H9 (cell line): ENCODE data around the gene ZIC4. TPM values are rescaled to one million over a fixed set of nuclear protein-coding genes. Genes with fewer than 3 reads are reported as not detected.

ENCODE experiments used
- DNase-seq: peaks from one replicate; pipeline ENCODE4 v3.0.0-alpha.2; 2017
- H2AFZ ChIP-seq: one replicate; pipeline ENCODE4 v1.6.1; 2013; ENCODE audit warnings: mild to moderate bottlenecking, low read length, control low read depth, moderate library complexity
- H2AK5ac ChIP-seq: 2 replicates; pipeline ENCODE4 v1.6.1; 2013; ENCODE audit warnings: low read length, control low read depth, mixed read lengths; ENCODE audit not compliant: insufficient read length
- H2BK120ac ChIP-seq: one replicate; pipeline ENCODE4 v1.6.1; 2013; ENCODE audit warnings: low read depth, mild to moderate bottlenecking, low read length, control low read depth, inconsistent platforms; ENCODE audit not compliant: poor library complexity, severe bottlenecking
- H2BK12ac ChIP-seq: 2 replicates; pipeline ENCODE4 v1.6.1; 2013; ENCODE audit warnings: low read length, control low read depth, mixed read lengths, low read depth; ENCODE audit not compliant: insufficient read length
- H2BK15ac ChIP-seq: 2 replicates; pipeline ENCODE4 v1.6.1; 2013; ENCODE audit warnings: low read depth, low read length, control low read depth
- H2BK20ac ChIP-seq: one replicate; pipeline ENCODE4 v1.6.1; 2013; ENCODE audit warnings: low read depth, mild to moderate bottlenecking, low read length, control low read depth, inconsistent platforms; ENCODE audit not compliant: poor library complexity, severe bottlenecking
- H2BK5ac ChIP-seq: 2 replicates; pipeline ENCODE4 v1.6.1; 2013; ENCODE audit warnings: low read length, control low read depth, mixed read lengths; ENCODE audit not compliant: insufficient read length
- H3K14ac ChIP-seq: 2 replicates; pipeline ENCODE4 v1.6.1; 2013; ENCODE audit warnings: low read length, control low read depth; ENCODE audit not compliant: insufficient read depth
- H3K18ac ChIP-seq: 2 replicates; pipeline ENCODE4 v1.6.1; 2013; ENCODE audit warnings: low read depth, mild to moderate bottlenecking, mixed read lengths, low read length, control low read depth; ENCODE audit not compliant: insufficient read length
- H3K23ac ChIP-seq: 2 replicates; pipeline ENCODE4 v1.6.1; 2013; ENCODE audit warnings: low read length, control low read depth, mixed read lengths, low read depth; ENCODE audit not compliant: insufficient read length
- H3K23me2 ChIP-seq: 2 replicates; pipeline ENCODE4 v1.6.1; 2013; ENCODE audit warnings: low read depth, mild to moderate bottlenecking, mixed read lengths, low read length, control low read depth; ENCODE audit not compliant: insufficient read length, poor library complexity, severe bottlenecking
- H3K27ac ChIP-seq: 2 replicates; pipeline ENCODE4 v1.5.1; 2013; ENCODE audit warnings: low read length, control low read depth, mixed read lengths, low read depth; ENCODE audit not compliant: insufficient read length
- H3K27me3 ChIP-seq: 2 replicates; pipeline ENCODE4 v1.6.1; 2013; ENCODE audit warnings: low read length, control low read depth, inconsistent platforms; ENCODE audit not compliant: insufficient read depth
- H3K4ac ChIP-seq: 2 replicates; pipeline ENCODE4 v1.6.1; 2013; ENCODE audit warnings: low read depth, mild to moderate bottlenecking, control low read depth, inconsistent platforms, low read length, moderate library complexity
- H3K4me1 ChIP-seq: 2 replicates; pipeline ENCODE4 v1.6.1; 2013; ENCODE audit warnings: low read length, control low read depth, inconsistent platforms; ENCODE audit not compliant: insufficient read depth
- H3K4me2 ChIP-seq: 2 replicates; pipeline ENCODE4 v1.6.1; 2013; ENCODE audit warnings: low read length, control low read depth, mixed read lengths; ENCODE audit not compliant: insufficient read length, insufficient read depth
- H3K56ac ChIP-seq: 2 replicates; pipeline ENCODE4 v1.6.1; 2013; ENCODE audit warnings: low read depth, mild to moderate bottlenecking, mixed read lengths, low read length, control low read depth; ENCODE audit not compliant: insufficient read length
- H3K79me1 ChIP-seq: 2 replicates; pipeline ENCODE4 v1.6.1; 2013; ENCODE audit warnings: low read depth, mild to moderate bottlenecking, moderate library complexity, low read length, control low read depth, inconsistent platforms; ENCODE audit not compliant: insufficient read depth, poor library complexity, severe bottlenecking
- H3K79me2 ChIP-seq: 2 replicates; pipeline ENCODE4 v1.6.1; 2013; ENCODE audit warnings: low read length, control low read depth, inconsistent platforms; ENCODE audit not compliant: insufficient read depth
- H3K9ac ChIP-seq: 2 replicates; pipeline ENCODE4 v1.6.1; 2013; ENCODE audit warnings: low read length, control low read depth, mixed read lengths; ENCODE audit not compliant: insufficient read length; ENCODE audit errors: extremely low read depth
- H3K9me3 ChIP-seq: one replicate; pipeline ENCODE4 v1.6.1; 2013; ENCODE audit warnings: low read depth, low read length, inconsistent platforms; ENCODE audit not compliant: control insufficient read depth
- H3T11ph ChIP-seq: one replicate; pipeline ENCODE4 v1.6.1; 2013; ENCODE audit warnings: mild to moderate bottlenecking, low read length, control low read depth, inconsistent platforms
- H4K20me1 ChIP-seq: one replicate; pipeline ENCODE4 v1.6.1; 2013; ENCODE audit not compliant: control insufficient read depth, insufficient read length, insufficient read depth
- H4K5ac ChIP-seq: 2 replicates; pipeline ENCODE4 v1.6.1; 2013; ENCODE audit warnings: low read depth, mild to moderate bottlenecking, mixed read lengths, low read length, control low read depth; ENCODE audit not compliant: insufficient read length
- H4K8ac ChIP-seq: replicated peaks from 2 replicates; pipeline ENCODE4 v1.6.1; 2013; ENCODE audit warnings: low read length, control low read depth, mixed read lengths, low read depth; ENCODE audit not compliant: insufficient read length
- H4K91ac ChIP-seq: 2 replicates; pipeline ENCODE4 v1.6.1; 2013; ENCODE audit warnings: low read depth, mild to moderate bottlenecking, moderate library complexity, mixed read lengths, low read length, control low read depth; ENCODE audit not compliant: insufficient read length
- H3K27ac Mint-ChIP-seq, 3 experiments: 2 replicates in 2 of 3; 3 replicates in 1 of 3; pipeline ENCODE4 v1.8.0; 2020 to 2021; ENCODE audit warnings: mixed read lengths in 3 of 3, mild to moderate bottlenecking in 1 of 3, moderate library complexity in 1 of 3
- H3K27me3 Mint-ChIP-seq: 2 replicates; pipeline ENCODE4 v1.8.0; 2021; ENCODE audit warnings: low read depth, mild to moderate bottlenecking, moderate library complexity, mixed read lengths
- H3K36me3 Mint-ChIP-seq, 3 experiments: 2 replicates in 2 of 3; 3 replicates in 1 of 3; pipeline ENCODE4 v1.8.0; 2020 to 2021; ENCODE audit warnings: low read depth in 3 of 3, mixed read lengths in 3 of 3; ENCODE audit not compliant: insufficient read depth in 1 of 3
- H3K4me1 Mint-ChIP-seq, 2 experiments: 2 replicates each; pipeline ENCODE4 v1.8.0; 2020; ENCODE audit warnings: mixed read lengths in 2 of 2
- H3K4me3 Mint-ChIP-seq, 2 experiments: 2 replicates in 1 of 2; 3 replicates in 1 of 2; pipeline ENCODE4 v1.8.0; 2020 to 2021; ENCODE audit warnings: mild to moderate bottlenecking in 2 of 2, mixed read lengths in 2 of 2, moderate library complexity in 1 of 2
- H3K9me3 Mint-ChIP-seq, 2 experiments: 2 replicates in 1 of 2; 3 replicates in 1 of 2; pipeline ENCODE4 v1.8.0; 2020; ENCODE audit warnings: mild to moderate bottlenecking in 2 of 2, mixed read lengths in 2 of 2, moderate library complexity in 1 of 2
- WGBS: extraction: QIAGEN DNeasy Blood & Tissue Kit; methylation state at CpG from one replicate; pipeline ENCODE4 v1.1.7; 2013; ENCODE audit warnings: missing lambda C conversion rate, low lambda C conversion rate, mixed read lengths; ENCODE audit not compliant: insufficient read length; ENCODE audit errors: extremely low coverage; 5-methylcytosine and 5-hydroxymethylcytosine counted together
- total RNA-seq: library from RNA; stranded (reverse); gene quantifications from 2 replicates; pipeline ENCODE4 v1.2.1, GENCODE V29; 2021
- TF ChIP-seq, protein P1 (sequence below): fragments of 200-600 bp; sonication (generic); conservative IDR thresholded peaks from 3 replicates; pipeline ENCODE4 v1.8.0; 2021; ENCODE audit warnings: antibody characterized with exemption, mild to moderate bottlenecking

ZIC4 gene
- total RNA-seq, 1 experiment from 2014 or later: not detected

DNA sequence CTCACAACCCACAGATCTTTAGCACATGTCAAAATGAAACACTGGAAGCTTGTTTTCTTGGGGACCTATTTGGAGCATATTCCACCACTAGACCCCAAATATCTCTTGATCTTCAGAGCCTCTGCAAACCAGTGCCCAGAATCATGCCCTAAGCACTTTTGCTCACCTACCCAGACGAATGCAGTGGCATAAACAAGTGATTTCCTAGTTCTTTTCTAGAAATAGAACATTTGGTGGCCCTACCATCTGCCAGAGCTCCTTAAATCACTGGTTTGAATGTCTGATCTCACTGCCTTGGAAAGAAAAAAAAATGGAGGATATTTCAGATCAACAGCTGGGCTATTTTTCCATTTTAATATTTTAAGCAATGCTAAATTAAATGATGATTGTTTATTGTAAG, 5.3 kb downstream of the ZIC4 start:
- no peaks in the 10 kb centered on the region for H3K9me3 ChIP-seq
- no peak overlapping the region for H2BK20ac ChIP-seq
- no peak overlapping the region for H3K9ac ChIP-seq
- no peaks in the 10 kb centered on the region for H4K20me1 ChIP-seq
- no peak overlapping the region for H4K5ac ChIP-seq
- no peak overlapping the region for H3K14ac ChIP-seq
- H4K8ac ChIP-seq: no peak overlapping the region
- no peak overlapping the region for H3K23ac ChIP-seq
- Mint-ChIP-seq H3K27me3 (peaks cover 100% of the 10 kb centered on the region), H3K4me3 (no peak overlapping the region), H3K4me1 (peaks cover 47 to 78% of the 10 kb centered on the region in 2 experiments), H3K36me3 (no peaks in the 10 kb centered on the region; a peak in 2 of 7 replicates), H3K27ac (no peak overlapping the region), H3K9me3 (peaks cover 0 to 3% of the 10 kb centered on the region in 2 experiments; a peak in 2 of 5 replicates)
- no peak overlapping the region for H2BK5ac ChIP-seq
- TF ChIP-seq, protein P1, sequence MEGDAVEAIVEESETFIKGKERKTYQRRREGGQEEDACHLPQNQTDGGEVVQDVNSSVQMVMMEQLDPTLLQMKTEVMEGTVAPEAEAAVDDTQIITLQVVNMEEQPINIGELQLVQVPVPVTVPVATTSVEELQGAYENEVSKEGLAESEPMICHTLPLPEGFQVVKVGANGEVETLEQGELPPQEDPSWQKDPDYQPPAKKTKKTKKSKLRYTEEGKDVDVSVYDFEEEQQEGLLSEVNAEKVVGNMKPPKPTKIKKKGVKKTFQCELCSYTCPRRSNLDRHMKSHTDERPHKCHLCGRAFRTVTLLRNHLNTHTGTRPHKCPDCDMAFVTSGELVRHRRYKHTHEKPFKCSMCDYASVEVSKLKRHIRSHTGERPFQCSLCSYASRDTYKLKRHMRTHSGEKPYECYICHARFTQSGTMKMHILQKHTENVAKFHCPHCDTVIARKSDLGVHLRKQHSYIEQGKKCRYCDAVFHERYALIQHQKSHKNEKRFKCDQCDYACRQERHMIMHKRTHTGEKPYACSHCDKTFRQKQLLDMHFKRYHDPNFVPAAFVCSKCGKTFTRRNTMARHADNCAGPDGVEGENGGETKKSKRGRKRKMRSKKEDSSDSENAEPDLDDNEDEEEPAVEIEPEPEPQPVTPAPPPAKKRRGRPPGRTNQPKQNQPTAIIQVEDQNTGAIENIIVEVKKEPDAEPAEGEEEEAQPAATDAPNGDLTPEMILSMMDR: no peak
- H3K56ac ChIP-seq: no peak overlapping the region
- no peaks in the 10 kb centered on the region for H3K79me2 ChIP-seq
- no peak overlapping the region for H2BK15ac ChIP-seq
- peaks cover 13% of the 10 kb centered on the region for H3K23me2 ChIP-seq
- no peak for DNase-seq
- no peak overlapping the region for H2BK12ac ChIP-seq
- no peak overlapping the region for H2BK120ac ChIP-seq
- H2AFZ ChIP-seq: no peak overlapping the region
- H3K4ac ChIP-seq: no peak overlapping the region
- no CpG with 5 or more reads among the region's 1 CpG for WGBS
- no peak overlapping the region for H3K18ac ChIP-seq
- H4K91ac ChIP-seq: no peak overlapping the region
- H3K27ac ChIP-seq: no peak overlapping the region
- H3T11ph ChIP-seq: no peak overlapping the region
- H3K79me1 ChIP-seq: no peaks in the 10 kb centered on the region
- H2AK5ac ChIP-seq: no peak overlapping the region
- peaks cover 14% of the 10 kb centered on the region for H3K4me1 ChIP-seq
- peaks cover 63% of the 10 kb centered on the region for H3K27me3 ChIP-seq
- no peak overlapping the region for H3K4me2 ChIP-seq
